Activated CD4-positive, alpha-beta memory T cell treated with anti-CD3 and anti-CD28 coated beads for 36 hours (primary cell): Measurements from ENCODE around the gene PIK3R1. TPM values are rescaled to one million over a fixed set of nuclear protein-coding genes. Genes with fewer than 3 reads are reported as not detected.
A peak's percentile ranks its signal among the peaks of the same experiment; 100 is the strongest.

Source experiments
- CTCF ChIA-PET: fragments of 350-600 bp; sonication (Branson Sonifier 250); formaldehyde crosslinking; loops from one replicate; lab custom pipeline; 2021; ENCODE audit warnings: antibody characterized with exemption, inconsistent platforms; lab: Charles Lee
- POLR2A ChIA-PET: fragments of 350-600 bp; sonication (Branson Sonifier 250); formaldehyde crosslinking; loops from one replicate; lab custom pipeline; 2021; ENCODE audit warnings: antibody characterized with exemption; lab: Charles Lee
- DNase-seq: peaks from one replicate; pipeline ENCODE4 v3.0.0-alpha.2; 2020
- H3K27ac Mint-ChIP-seq: one replicate; pipeline ENCODE4 v1.8.0; 2021; ENCODE audit warnings: mixed read lengths
- H3K27me3 Mint-ChIP-seq: one replicate; pipeline ENCODE4 v1.8.0; 2021; ENCODE audit warnings: mixed read lengths
- H3K36me3 Mint-ChIP-seq: one replicate; pipeline ENCODE4 v1.8.0; 2021; ENCODE audit warnings: mixed read lengths
- H3K4me1 Mint-ChIP-seq: one replicate; pipeline ENCODE4 v1.8.0; 2021; ENCODE audit warnings: low read depth, mixed read lengths
- H3K4me3 Mint-ChIP-seq: one replicate; pipeline ENCODE4 v1.8.0; 2021; ENCODE audit warnings: mild to moderate bottlenecking, mixed read lengths
- H3K9me3 Mint-ChIP-seq: one replicate; pipeline ENCODE4 v1.8.0; 2021; ENCODE audit warnings: mixed read lengths
- intact Hi-C: fragments of 100-400 bp; cut with micrococcal nuclease; formaldehyde crosslinking; loops from one replicate; pipeline ENCODE4 v1.15.1; 2023
- total RNA-seq, 2 experiments: library from RNA; stranded (reverse); gene quantifications; one replicate each; pipeline ENCODE4 v1.2.3, GENCODE V29; 2021

Gene PIK3R1
- total RNA-seq, 2 experiments from 2014 or later = 35.3 to 40.9 TPM

DNA sequence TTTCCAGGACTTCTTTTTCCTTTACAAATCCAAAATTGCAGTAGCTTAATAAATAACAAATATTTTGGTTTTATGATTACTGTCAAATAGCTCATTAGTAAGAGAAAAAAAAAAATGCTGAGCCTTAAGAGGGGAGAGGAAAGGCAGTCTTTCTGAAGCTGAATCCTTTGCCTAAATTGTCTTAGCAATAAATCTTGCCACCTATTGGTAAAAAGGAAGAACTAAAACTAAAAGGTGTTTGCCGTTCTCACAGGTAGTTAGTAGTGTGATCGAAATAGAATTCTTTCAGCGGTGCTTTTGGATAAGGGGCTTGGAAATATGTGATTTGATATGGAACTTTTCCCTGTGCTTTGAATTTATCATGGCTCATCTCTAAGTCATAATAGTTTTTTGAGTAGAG lies 31.2 kb downstream of the PIK3R1 start:
- intact Hi-C loops = no loop called here

DNA sequence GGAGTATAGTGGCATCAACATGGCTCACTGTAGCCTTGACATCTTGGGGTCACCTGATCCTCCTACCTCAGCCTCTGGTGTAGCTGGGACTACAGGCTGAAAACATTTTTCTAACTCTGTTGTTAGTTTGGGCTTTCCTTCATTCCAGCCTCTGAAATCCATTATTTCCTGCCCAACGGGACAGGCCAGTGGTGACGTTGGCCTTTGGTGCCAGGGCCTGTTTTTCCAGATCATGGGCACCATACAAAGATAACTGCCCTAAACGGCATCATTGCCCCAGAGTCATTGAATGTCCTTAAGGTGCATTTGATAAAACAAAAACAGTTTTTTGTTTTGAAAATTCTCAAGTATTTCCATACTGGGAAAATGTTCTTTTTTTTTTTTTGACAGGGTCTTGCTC lies 32.1 kb downstream of the PIK3R1 start:
- Mint-ChIP-seq H3K27me3 (no peaks in the 10 kb centered on the region), H3K9me3 (no peaks in the 10 kb centered on the region), H3K4me3 (no peak overlapping the region), H3K27ac (no peak overlapping the region), H3K36me3 (peaks cover 2% of the 10 kb centered on the region), H3K4me1 (peaks cover 78% of the 10 kb centered on the region)
- CTCF ChIA-PET = interaction anchor here (1.5 kb wide), 1 partner anchor 22 kb away, joined by 8 read pairs; no protein-coding TSS in a partner anchor
- POLR2A ChIA-PET = no interaction called here
- DNase-seq = no peak
- intact Hi-C loops = no loop called here

More for the DNA sequence above, 31.2 kb downstream of the PIK3R1 start:
- Mint-ChIP-seq H3K9me3 (no peaks in the 10 kb centered on the region), H3K4me1 (peaks cover 78% of the 10 kb centered on the region), H3K27me3 (no peaks in the 10 kb centered on the region), H3K36me3 (peaks cover 6% of the 10 kb centered on the region), H3K27ac (no peak overlapping the region), H3K4me3 (no peak overlapping the region)
- ChIA-PET CTCF (interaction anchor here (0.9 to 1.5 kb wide), 6 partner anchors 8 to 1000 kb away, joined by 3 to 8 read pairs (median 4); partner anchors contain the start of gene PIK3R1), POLR2A (no interaction called here)
- no peak for DNase-seq

DNA sequence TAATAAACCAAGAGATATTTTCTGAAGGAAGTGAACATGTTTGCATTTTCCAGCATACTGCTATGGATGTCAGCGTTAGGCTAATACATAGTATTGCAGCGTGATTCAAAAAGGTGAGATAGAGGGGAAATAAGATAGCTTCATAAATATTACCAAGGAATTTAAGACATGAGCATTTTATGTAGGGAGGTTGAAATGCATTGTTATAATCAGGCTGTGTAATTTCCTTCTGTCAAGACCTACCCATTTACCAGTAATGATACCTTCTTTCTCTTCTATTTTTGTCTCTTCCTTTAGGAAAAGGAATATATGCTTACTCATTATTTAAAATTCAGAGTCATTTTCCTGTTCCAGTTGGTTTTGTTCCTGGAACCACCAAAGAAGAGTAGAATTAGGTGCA lies 33.3 kb downstream of the PIK3R1 start:
- ChIA-PET POLR2A (interaction anchor here (5.5 kb wide), 1 partner anchor 33 kb away, joined by 35 read pairs; the partner anchor contains the start of gene PIK3R1), CTCF (interaction anchor here (0.5 to 5.5 kb wide), 2 partner anchors 13 to 1002 kb away, joined by 4 to 52 read pairs; no protein-coding TSS in a partner anchor)
- Mint-ChIP-seq H3K27ac (no peak overlapping the region), H3K9me3 (no peaks in the 10 kb centered on the region), H3K27me3 (no peaks in the 10 kb centered on the region), H3K4me3 (no peak overlapping the region), H3K36me3 (no peaks in the 10 kb centered on the region), H3K4me1 (peaks cover 76% of the 10 kb centered on the region)
- no peak for DNase-seq
- intact Hi-C loops = no loop called here

DNA sequence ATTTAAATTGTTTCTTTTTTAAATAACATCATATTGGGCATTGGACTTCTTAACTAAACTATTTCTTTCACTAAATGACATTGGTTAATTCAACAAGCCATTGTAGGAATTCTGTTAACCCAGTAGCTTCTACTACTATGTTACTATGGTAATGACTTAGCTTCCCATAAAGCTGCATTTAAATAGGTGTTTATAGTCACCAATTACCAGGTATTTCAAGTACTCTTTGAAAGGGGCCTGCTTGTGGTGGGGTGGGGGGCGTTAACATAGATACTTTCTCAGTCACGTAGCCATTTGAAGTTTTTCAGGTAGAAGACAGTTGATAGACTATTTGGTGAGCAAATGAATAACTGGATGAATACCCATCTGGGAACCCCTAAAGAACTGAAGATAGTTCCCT lies 34.0 kb downstream of the PIK3R1 start:
- Mint-ChIP-seq H3K9me3 (no peaks in the 10 kb centered on the region), H3K4me1 (peaks cover 79% of the 10 kb centered on the region), H3K4me3 (no peak overlapping the region), H3K27ac (peak overlapping the region; percentile 85), H3K27me3 (no peaks in the 10 kb centered on the region), H3K36me3 (no peaks in the 10 kb centered on the region)
- no peak for DNase-seq
- intact Hi-C loops = no loop called here
- CTCF ChIA-PET = interaction anchor here (0.5 to 5.5 kb wide), 3 partner anchors 12 to 1003 kb away, joined by 4 to 52 read pairs (median 4); no protein-coding TSS in a partner anchor
- POLR2A ChIA-PET = interaction anchor here (5.5 kb wide), 1 partner anchor 34 kb away, joined by 35 read pairs; the partner anchor contains the start of gene PIK3R1

DNA sequence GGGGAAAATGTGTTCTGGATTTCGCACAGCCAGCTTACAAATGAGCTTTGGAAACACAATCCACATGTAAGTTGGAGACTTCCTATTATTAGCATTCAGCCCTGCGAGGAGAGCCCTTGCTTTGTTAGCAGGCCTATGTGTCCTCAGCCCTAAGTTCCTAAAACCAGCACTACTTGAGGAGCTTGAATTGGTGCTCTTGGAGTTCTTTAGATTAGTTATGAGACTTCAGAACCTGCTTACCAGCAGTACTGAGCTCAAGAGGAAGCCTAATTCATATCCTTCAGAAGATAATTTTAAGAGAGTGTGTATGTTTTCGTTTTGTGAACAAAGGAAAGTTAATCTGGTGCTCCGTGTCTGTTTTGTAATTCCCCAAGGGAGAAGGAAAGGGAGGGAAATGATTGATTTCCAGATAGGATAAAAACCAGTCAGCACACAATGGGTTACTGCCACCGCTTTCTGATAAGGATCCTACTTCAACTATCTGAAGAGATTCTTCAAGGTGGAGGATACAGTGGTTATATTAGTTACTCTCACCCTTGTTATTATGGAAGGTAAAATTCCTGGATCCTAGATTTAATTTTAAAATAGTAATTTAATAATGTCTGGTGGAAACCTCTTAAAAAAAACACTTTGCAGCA lies 35.2 kb downstream of the PIK3R1 start:
- intact Hi-C loops = loop anchor here (1.0 to 10.0 kb wide), 5 partner anchors 11 to 1086 kb away; partner anchors contain the start of gene PIK3R1
- H3K27me3 Mint-ChIP-seq = no peaks in the 10 kb centered on the region
- H3K9me3 Mint-ChIP-seq = no peaks in the 10 kb centered on the region
- ChIA-PET CTCF (interaction anchor here (0.7 to 5.5 kb wide), 4 partner anchors 34 to 1004 kb away, joined by 3 to 52 read pairs (median 4); no protein-coding TSS in a partner anchor), POLR2A (interaction anchor here (5.5 kb wide), 1 partner anchor 35 kb away, joined by 35 read pairs; the partner anchor contains the start of gene PIK3R1)
- H3K27ac Mint-ChIP-seq = peak overlapping the region; percentile 85
- H3K4me3 Mint-ChIP-seq = peak overlapping the region; percentile 27
- peaks cover 84% of the 10 kb centered on the region for H3K4me1 Mint-ChIP-seq
- DNase-seq = no peak
- H3K36me3 Mint-ChIP-seq = no peaks in the 10 kb centered on the region

DNA sequence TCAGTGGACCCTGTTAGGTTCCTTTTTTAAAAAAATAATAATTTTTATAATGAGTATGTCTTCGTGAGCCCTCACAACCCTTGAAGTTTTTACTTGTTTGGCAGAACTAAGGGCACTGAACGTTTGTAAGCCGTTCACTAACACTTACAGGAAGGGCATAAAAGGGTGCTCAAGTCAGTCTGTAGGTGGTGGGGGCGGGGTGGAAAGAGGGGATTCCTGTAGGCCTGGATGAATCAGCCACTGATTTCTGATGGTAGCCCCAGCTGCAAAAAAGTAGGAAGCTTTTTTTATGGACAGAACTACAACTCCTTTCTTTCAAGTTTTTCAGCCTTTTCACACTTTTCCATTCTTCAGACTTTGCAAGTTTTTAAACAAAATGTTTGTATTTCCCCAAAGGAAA lies 35.8 kb downstream of the PIK3R1 start:
- Mint-ChIP-seq H3K9me3 (no peaks in the 10 kb centered on the region), H3K4me3 (no peak overlapping the region), H3K4me1 (peaks cover 85% of the 10 kb centered on the region), H3K27me3 (no peaks in the 10 kb centered on the region), H3K36me3 (no peaks in the 10 kb centered on the region), H3K27ac (peak overlapping the region; percentile 85)
- peak; percentile 84 for DNase-seq
- ChIA-PET CTCF (interaction anchor here (0.7 to 5.5 kb wide), 3 partner anchors 20 to 1005 kb away, joined by 3 to 52 read pairs (median 24); no protein-coding TSS in a partner anchor), POLR2A (interaction anchor here (1.5 to 5.5 kb wide), 2 partner anchors 17 to 36 kb away, joined by 4 to 35 read pairs; partner anchors contain the start of gene PIK3R1)
- intact Hi-C loops = loop anchor here (1.0 to 10.0 kb wide), 5 partner anchors 12 to 1087 kb away; partner anchors contain the start of gene PIK3R1

DNA sequence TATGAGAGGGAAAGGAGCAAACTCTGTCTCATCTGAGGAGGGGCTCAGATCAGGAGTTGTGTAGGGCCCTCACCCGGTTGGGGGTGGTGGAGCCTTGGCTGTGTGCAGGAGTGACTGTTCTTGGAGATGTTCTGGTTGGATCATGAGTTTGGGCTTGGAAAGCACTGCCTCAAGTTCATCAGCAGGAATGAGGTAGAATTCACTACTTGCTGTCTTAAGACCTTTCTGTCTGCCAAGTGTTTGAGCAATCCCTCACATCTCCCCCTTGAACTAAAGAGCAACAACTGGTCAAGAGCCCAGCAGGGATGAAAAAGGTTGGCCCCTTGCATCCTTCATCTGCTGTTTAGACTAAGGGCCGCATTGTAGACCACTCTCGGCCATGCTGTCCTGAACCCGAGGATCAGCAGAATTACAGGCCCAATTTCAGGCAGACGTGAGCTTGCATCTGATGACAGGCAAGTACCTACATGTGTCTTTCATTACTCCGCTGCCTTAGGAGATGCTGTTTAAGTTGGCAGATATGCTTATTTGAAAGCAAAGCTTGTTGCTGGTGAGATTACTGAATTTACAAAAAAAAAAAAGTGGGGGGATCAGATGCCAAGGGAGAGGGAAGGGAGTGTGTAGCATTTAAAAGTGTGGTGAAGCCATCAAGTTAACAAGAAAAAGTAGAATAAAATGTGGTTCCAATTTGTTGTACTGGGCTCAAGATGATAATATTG lies 36.4 kb downstream of the PIK3R1 start:
- CTCF ChIA-PET = interaction anchor here (0.7 to 5.5 kb wide), 14 partner anchors 8 to 1029 kb away, joined by 3 to 52 read pairs (median 6); partner anchors contain the start of gene PIK3R1
- peaks cover 86% of the 10 kb centered on the region for H3K4me1 Mint-ChIP-seq

DNA sequence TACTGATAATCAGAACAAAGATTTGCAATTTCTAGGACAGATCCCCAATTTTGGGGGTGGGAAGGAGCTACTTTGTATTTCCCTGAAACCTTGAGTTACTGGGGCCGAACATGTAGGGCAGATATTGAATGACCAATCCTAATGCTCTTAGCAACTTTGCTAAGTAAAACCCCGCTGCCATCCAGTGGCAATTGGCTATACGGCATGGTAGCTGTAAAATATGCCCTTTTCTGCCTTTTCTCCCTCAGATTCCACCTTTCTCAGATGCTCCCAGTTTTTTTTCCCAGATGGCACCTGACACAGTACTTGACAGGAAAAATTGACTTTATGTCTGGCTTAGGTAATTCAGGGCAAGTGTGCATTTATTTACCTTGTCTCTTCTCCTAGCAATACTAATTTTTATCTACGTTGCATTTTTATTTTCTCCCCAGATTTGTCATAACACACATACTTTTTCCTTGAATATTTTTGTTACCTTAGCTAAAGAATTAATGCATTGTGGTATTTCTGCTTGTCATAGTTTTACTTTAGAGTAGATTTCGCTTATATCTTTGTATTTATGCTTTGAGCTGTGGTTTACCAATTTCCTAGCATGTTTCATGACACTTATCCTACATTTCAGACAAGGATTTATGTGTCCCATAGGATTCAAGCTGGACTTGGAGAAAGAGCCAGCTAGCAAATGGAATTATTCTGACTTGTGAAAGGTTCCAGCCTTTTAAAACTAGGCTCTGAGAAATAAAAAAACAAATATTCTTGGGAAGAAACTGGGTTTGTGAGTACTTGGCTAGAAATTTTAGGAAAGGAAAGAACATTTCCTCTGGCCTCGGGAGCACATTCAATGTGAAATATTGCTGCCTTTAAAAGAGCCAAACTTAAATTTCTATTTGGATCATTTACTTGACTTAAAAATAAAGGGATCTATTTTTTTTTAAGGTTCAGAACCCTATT lies 37.4 kb downstream of the PIK3R1 start:
- Mint-ChIP-seq H3K27ac (no peak overlapping the region), H3K4me1 (peaks cover 90% of the 10 kb centered on the region), H3K9me3 (no peaks in the 10 kb centered on the region), H3K4me3 (no peak overlapping the region), H3K27me3 (no peaks in the 10 kb centered on the region), H3K36me3 (no peaks in the 10 kb centered on the region)
- intact Hi-C loops = loop anchor here (2.0 to 10.0 kb wide), 5 partner anchors 16 to 1088 kb away; no protein-coding TSS in a partner anchor
- ChIA-PET CTCF (interaction anchor here (0.7 to 5.5 kb wide), 22 partner anchors 9 to 1046 kb away, joined by 3 to 52 read pairs (median 4); partner anchors contain the start of gene PIK3R1), POLR2A (interaction anchor here (1.1 to 5.5 kb wide), 4 partner anchors 9 to 37 kb away, joined by 3 to 35 read pairs (median 4); partner anchors contain the start of gene PIK3R1)
- peak; percentile 59 for DNase-seq

More for the DNA sequence above, 36.4 kb downstream of the PIK3R1 start:
- intact Hi-C loops = loop anchor here (1.0 to 10.0 kb wide), 7 partner anchors 13 to 1087 kb away; partner anchors contain the start of gene PIK3R1
- Mint-ChIP-seq H3K36me3 (no peaks in the 10 kb centered on the region), H3K9me3 (no peaks in the 10 kb centered on the region), H3K4me3 (no peak overlapping the region), H3K27ac (peak overlapping the region; percentile 85), H3K27me3 (no peaks in the 10 kb centered on the region)
- no peak for DNase-seq
- POLR2A ChIA-PET = interaction anchor here (1.5 to 5.5 kb wide), 2 partner anchors 16 to 36 kb away, joined by 4 to 35 read pairs; partner anchors contain the start of gene PIK3R1

DNA sequence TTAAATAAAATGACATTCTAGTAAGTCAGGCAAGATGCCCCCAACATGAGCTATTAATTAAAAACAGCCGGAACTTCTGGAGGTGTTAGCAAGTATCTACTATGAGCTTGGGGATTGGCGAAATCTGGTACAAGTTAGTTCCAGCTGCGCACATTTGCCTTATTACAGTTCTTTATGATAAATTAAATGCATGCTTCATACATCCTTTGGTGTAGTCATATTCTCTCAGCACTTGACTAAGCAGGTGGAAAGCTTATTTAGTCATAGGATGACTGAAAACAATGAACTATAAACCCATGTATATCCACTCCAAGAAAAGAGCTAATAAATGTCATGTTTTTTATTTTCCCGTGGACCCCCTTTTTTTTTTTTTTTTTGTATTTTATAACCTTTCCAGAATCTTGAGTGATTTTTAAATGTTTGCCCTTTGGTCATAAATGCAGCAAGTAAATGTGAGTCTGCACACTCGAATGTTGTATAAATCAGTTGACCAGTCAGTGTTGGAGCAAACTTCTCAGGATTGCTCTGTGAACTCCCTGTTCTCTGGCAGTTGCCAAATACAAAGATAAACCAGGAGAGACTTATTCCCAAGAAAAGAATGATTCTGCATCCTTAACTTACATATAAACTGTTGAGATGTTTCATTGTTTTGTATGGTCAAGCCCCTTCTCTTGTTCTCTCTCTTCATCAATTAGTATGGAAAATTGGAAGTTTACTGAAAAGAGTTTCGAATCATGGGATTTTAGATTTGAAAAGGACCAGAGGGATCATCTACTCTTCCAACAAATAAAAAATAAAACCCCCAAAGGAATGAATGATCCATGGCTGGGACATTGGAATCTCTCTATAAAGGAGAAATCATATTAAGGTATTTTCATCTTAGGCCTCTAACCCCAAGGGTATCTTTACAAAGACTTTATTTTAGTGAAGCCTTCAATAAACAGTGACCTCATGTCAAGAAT lies 38.3 kb downstream of the PIK3R1 start:
- ChIA-PET POLR2A (interaction anchor here (1.1 to 5.5 kb wide), 3 partner anchors 10 to 38 kb away, joined by 3 to 35 read pairs (median 5); partner anchors contain the start of gene PIK3R1), CTCF (interaction anchor here (0.6 to 5.5 kb wide), 17 partner anchors 10 to 1010 kb away, joined by 3 to 52 read pairs (median 5); partner anchors contain the start of gene PIK3R1)
- Mint-ChIP-seq H3K27ac (no peak overlapping the region), H3K27me3 (no peaks in the 10 kb centered on the region), H3K9me3 (no peaks in the 10 kb centered on the region), H3K4me1 (peaks cover 92% of the 10 kb centered on the region), H3K36me3 (no peaks in the 10 kb centered on the region), H3K4me3 (no peak overlapping the region)
- intact Hi-C loops = loop anchor here (2.0 to 10.0 kb wide), 5 partner anchors 15 to 1089 kb away; no protein-coding TSS in a partner anchor
- DNase-seq = no peak
